ENCODE measurements around the gene MAPKAPK3.
"Not testable (repeated sequence)": the region's sequence is repeated elsewhere in the genome, so short reads cannot be mapped to it uniquely, and the experiment has no call there.

The MAPKAPK3 gene

DNA sequence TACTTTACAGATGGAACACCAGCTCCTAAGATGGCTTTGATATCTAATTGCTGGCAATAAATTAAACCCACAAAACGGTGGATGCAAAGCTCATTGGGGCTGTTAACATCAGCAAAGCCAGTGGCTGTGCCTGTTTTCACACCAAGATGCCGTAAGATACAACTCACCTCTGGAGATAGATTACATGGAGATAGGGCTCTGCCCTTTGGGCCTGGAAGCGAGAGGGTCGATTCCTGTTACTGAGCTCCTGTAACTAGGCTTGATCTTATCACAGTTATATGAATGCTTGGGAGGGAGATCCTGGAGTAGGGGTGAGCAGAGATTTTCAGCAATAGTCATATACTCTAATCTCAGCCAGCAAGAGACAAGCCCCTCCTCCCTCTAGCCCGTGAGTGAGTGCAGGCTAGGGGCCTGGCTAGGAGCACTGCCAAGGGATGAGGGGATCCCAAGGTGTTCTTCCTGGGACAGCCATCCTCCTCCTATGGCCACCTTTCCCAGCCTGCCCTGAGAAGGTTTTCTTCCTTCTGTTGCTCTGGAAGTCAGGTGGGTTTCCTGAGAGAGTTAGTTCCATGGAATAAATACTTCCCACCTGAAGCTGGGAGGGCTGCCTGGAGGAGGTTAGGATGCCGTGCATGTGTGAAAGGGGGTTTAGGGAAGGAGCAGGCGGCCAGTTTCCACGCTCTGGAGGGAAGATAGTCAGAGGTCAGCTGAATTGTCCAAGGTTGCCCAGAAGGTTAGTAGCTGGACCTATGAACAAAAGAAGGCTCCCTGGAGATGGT, 39.7 kb downstream of the MAPKAPK3 start:
- no peak for DNase-seq (ENCODE audit: low spot score)

- DNase-seq (ENCODE audit: low spot score), result no peak
These were observed 40.5 kb downstream of the MAPKAPK3 start for GRCh38 chr3:50657407-50657806.

GRCh38 chr3:50657816-50658215, 40.9 kb downstream of the MAPKAPK3 start:
- no peak for DNase-seq (ENCODE audit: low spot score)

DNA sequence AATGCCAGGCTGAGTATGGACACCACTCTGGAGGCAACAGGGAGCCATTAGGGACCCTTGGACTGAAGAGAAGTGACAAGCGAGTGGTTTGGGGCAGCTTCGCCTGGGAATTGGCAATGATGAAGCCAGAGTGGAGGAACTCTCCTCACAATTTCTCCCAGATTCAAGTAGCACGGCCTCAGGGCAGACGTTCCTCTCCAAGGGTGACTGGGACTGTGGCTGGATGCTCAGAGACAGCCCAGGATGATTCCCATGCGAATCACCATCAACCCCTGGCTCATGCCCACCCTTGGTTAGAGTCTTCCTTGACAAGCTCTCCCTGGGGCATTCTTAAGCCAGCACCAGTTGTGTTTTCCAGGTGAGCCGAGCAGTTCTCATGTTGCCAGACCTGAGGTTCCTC, 41.5 kb downstream of the MAPKAPK3 start:
- no peak for DNase-seq (ENCODE audit: low spot score)

GRCh38 chr3:50658831-50659230, 41.9 kb downstream of the MAPKAPK3 start:
- no peak for DNase-seq (ENCODE audit: low spot score)

- no peak for DNase-seq (ENCODE audit: low spot score)
These were observed 43.4 kb downstream of the MAPKAPK3 start for GRCh38 chr3:50660386-50660785.

DNA sequence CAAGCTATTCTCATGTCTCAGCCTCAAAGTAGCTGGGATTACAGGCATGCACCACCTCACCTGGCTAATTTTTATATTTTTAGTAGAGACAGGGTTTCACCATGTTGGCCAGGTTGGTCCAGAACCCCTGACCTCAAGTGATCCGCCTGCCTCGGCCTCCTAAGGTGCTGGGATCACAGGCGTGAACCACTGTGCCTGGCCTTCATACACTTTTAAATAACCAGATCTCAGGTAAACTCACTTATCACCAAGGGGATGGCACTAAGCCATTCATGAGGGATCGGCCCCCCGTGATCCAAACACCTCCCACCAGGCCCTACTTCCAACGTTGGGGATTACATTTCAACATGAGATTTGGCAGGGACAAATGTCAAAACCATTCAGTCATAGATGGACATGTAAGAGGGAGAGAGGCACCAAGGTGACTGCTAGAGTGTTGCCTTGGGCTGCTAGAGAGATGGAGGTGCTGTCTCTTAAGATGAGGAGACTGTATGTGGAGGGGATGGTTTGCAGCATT, 44.4 kb downstream of the MAPKAPK3 start:
- DNase-seq (ENCODE audit: low spot score), result no peak

DNA sequence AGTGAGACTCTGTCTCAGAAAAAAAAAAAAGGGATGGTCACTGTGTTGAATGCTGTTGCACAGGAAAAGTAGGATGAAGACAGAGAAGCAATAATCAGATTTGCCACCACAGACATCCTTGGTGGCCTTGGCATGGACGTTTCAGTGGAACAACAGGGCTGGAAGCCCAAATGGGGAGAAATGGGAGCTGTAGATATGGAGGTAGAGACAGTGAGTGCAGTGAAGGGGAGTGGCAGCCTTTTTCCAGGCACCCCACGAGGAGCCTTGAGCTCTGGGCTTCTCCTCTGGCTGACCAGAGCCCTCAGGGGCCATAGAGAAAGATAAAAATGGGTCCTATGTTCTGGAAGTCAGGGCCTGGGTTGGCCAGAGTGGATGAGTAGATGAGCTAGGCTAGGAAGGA, 45.5 kb downstream of the MAPKAPK3 start:
- no peak for DNase-seq (ENCODE audit: low spot score)

DNA sequence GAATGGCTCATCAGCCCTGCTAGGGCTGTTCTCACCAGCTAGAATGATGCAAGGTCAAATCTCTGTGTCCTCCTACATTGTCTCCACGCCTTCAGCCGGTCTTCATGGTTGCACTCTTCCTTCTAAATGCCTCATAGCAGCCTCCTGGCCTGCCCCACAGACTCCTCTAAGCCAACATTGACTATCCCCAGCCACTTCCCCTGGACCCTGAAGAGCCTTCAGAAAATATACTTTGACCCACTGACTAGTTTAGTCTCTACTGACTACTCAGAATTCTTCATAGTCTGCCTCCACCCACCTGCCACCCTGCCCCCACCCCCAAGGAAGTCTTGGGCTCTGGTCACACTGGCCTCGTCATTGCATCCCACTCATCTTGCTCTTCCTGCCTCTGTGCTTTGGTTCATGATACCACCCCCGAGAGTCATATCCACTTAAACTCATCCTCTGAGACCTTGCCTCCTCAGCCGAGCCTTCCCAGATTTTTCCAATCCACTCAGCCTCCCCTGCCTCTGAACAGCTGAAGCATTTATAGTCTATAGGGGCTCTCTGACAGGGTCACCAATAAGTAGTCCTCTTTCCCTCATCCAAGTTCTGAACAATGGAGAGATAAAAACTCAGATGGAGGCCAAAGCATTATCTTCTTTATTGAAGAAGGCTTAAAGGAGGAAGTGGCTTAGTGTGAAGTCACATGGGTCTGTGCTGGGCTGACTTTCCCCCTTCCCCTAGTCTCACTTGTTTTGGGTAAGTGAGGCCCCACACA, 48.3 kb downstream of the MAPKAPK3 start:
- no peak for DNase-seq (ENCODE audit: low spot score)

GRCh38 chr3:50665841-50666115, 48.8 kb downstream of the MAPKAPK3 start:
- DNase-seq (ENCODE audit: low spot score), result not testable (repeated sequence)

- no peak for DNase-seq (ENCODE audit: low spot score)
These were observed 49.9 kb downstream of the MAPKAPK3 start for GRCh38 chr3:50666837-50667236.

DNA sequence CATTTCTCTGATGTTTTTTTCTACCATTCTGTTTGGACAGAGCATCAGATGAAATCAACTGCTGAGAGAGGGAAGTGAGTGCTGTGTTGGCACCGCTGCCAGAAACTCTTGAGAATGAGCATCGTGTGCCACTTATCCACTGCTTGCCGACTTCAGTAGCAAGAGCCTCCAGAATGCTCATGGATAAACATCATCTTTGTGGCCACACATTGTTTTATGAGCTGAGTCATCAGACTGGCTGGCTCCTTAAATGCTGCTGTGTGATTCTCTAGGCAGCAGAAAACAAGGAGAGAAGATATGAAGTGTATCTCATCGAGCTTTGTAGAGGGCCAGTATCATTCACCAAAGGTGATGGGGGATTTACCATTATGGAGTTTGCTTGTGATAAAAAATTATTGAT, 54.4 kb downstream of the MAPKAPK3 start:
- no peak for DNase-seq (ENCODE audit: low spot score)

DNA sequence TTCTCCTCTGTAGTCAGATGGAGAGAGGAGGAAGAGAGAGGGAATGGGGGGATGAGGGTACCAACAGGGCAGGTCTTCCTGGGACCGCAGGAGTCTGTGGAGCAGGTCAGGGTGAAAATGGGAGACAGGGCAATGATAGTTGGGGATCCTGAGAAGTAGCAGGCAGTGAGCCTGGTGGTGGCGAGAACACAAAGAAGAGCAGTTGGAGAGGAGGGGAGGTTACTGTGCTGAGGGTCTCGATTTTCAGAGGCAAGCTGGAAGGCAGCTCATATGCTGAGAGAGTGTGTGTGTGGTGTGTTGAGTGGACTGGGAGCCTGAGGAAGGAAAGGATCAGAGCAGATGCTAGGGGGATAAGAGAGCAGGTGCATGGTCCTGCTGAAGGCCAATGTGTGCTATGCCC, 55.7 kb downstream of the MAPKAPK3 start:
- DNase-seq (ENCODE audit: low spot score), result no peak

GRCh38 chr3:50673931-50674330, 57.0 kb downstream of the MAPKAPK3 start:
- DNase-seq (ENCODE audit: low spot score), result no peak

GRCh38 chr3:50674349-50675178, 57.6 kb downstream of the MAPKAPK3 start, which contains the start of gene DOCK3:
TSS of gene DOCK3 (plus strand) at chr3:50674927. CDS start at chr3:50675264, 337 bp downstream.
- peak; percentile 54 for DNase-seq (ENCODE audit: low spot score)

GRCh38 chr3:50675179-50676030, 58.5 kb downstream of the MAPKAPK3 start:
- peak; percentile 33 for DNase-seq (ENCODE audit: low spot score)

DNA sequence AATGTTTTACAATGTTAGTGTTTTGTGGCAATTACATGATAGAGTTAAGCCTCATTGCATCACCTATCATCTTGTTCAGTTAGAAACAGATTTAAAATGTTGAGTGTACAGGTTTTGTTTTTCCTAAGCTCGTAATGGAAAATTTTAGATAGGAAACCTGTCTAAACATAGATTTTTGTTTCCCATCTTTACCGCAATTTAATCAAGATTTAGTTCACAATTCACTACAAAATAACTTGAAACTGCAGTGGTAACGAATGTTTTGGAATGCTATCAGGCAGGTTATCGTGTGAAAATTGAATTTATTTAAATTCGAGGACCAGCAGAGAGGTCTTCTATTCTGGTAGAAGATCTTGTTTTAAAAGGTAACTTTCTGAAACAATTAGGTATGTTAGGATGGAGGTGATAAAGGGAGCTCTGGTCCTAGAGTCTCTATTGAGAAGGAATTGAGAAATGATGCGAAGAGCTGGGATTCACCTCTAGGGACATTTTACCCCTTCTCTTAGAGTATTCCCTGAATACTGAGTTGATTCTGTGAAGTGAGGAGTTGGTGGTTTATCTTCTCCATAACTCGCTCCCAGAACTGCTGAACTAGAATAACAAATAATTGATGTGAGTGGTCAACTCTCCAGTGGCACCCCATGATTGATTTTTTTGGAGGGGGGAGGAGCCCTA, 59.2 kb downstream of the MAPKAPK3 start:
- no peak for DNase-seq (ENCODE audit: low spot score)

DNA sequence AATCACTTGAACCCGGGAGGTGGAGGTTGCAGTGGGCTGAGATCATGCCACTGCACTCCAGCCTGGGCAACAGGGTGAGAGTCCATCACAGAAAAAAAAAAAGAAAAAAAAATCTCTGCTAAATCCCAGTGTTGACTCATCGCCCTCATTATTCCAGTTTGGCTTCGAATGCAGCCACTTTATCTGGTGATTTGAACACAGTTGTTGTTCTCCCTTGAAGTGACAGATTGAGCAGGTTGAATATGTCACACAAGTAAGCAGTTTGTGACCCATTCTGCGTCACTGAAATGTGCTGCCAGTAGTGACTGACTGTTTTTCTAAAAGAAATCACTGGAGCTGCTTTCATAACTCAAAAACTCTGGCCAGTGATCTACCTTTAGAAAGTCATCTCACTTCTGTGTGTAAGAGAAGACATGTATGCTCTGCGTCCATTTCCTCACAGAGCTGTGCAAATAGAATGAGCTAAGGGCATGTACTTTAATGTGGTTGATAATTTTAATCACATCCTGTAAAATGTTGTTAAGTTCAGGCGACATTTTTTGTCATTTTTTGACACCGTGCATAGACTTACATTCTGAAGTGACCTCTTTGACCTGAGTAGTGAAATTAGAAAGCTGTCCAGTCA, 70.3 kb downstream of the MAPKAPK3 start:
- no peak for DNase-seq (ENCODE audit: low spot score)

DNA sequence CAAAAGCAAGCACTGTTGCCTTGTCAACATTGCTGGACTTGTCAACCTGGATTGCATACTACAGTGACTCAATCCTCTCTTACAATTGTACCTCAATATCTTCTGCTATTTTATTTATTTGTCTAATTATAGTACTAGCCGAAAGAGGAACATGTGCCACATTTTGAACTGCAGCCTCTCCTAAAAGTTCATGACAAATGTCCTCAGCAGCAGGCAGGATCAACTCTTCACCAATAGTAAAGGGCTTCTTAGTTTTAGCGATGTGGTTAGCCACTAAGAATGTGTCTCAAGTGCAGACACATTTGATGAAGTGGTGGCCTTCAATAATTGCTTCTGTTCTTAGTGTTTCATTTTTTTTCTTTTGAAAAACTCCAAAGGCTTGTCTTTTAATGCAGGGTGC, 71.0 kb downstream of the MAPKAPK3 start:
- no peak for DNase-seq (ENCODE audit: low spot score)

DNA sequence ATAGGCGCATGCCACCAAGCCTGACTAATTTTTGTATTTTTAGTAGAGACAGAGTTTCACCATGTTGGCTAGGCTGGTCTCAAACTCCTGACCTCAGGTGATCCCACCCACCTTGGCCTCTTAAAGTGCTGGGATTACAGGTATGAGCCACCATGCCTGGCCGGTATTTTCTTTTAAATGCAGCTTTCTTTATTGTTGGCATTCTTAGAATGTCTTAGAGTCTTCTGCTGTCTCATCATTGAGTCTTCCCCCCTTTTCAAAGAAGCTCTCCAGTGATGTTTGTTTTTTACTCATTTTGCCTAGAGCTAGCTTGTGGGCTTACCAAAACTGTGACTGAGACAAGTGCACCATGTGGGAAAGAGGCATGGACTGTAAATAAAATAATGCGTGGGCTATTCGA, 71.7 kb downstream of the MAPKAPK3 start:
- DNase-seq (ENCODE audit: low spot score), result not testable (repeated sequence)

GRCh38 chr3:50689558-50689957, 72.6 kb downstream of the MAPKAPK3 start:
- DNase-seq (ENCODE audit: low spot score), result no peak
